ENCODE measurements around the gene DHPS. TPM values are rescaled to one million over a fixed set of nuclear protein-coding genes. Genes with fewer than 3 reads are reported as not detected.

DHPS gene
- total and polyA plus RNA-seq, 2 of the 13 experiments (the other 11 are each of a cell fraction or from before 2014, with no cell fraction given), result 43.3 to 84.3 TPM

DNA sequence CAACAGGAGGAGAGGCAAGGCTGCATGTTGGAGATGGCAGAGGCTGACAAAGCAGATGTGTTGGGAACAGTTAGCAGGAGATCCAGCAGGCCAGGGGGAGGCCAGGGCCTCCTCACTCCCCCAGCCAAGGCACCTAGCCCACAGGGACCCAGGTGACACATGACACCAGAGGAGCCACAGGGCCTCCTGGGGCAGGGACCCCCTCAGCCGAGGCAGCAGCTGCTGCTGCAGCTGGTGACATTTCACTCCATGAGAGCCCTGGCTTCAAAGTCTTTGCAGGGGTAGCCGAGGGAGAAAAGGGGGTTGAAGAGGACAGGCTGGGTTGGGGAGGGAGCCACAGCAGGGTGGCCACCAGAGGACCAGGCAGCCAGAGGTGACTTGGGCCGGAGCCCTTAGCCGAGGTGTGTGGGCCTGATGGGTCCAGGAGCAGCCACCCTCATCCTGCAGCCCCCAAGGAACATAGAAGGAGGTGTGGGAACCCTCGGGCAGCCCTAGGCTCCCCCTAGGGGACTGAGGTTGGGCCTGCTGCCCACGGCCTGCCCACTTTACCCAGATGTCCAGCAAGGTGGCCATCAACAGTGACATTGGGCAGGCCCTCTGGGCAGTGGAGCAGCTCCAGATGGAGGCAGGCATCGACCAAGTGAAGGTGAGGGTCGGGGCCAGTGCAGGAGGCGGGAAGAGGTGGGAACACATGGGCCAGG, 6.0 kb upstream of the DHPS start, which contains the start of gene GNG14:
TSS of gene GNG14 (plus strand) at position 503 of the 701 bp plus-strand sequence. CDS start at position 554, 51 bp downstream.
- no peaks in the 10 kb centered on the region; a peak in 1 of 5 replicates for H3K36me3 ChIP-seq (replicated peaks in 1 of 2; ENCODE audit: control insufficient read depth in 1 of 2, insufficient read depth in 2 of 2, low read length in 2 of 2)
- DNase-seq (ENCODE audit: low spot score) (no peak), FAIRE-seq (no peak), ATAC-seq (no peak; the same call in 1 of the 3 replicates)
- no peak within 1 kb of the TSS for H3K4me3 ChIP-seq (replicated peaks in 1 of 3; ENCODE audit: insufficient read depth in 1 of 3, low read depth in 2 of 3, low read length in 3 of 3)
- H3K27me3 ChIP-seq (ENCODE audit: control insufficient read depth in 1 of 2, insufficient read depth in 2 of 2, low read length in 2 of 2), result no peaks in the 10 kb centered on the region
- ChIA-PET CTCF (ENCODE audit: low intra/inter-chr PET ratio, low total read pairs) (no interaction called here), POLR2A (no interaction called here)
- H3K9ac ChIP-seq (ENCODE audit: insufficient read depth, low read depth, low read length), result no peak within 1 kb of the TSS
- no peaks in the 10 kb centered on the region for H3K4me1 ChIP-seq (ENCODE audit: insufficient read depth, low read length)
- H3K27ac ChIP-seq (ENCODE audit: extremely low read length, insufficient read depth, low read length), result no peak within 1 kb of the TSS
- H3K9me3 ChIP-seq (ENCODE audit: low read length), result no peaks in the 10 kb centered on the region
- no peak within 1 kb of the TSS for H2AFZ ChIP-seq (ENCODE audit: low read length)
- H3K79me2 ChIP-seq (ENCODE audit: insufficient read depth, low read length), result no peaks in the 10 kb centered on the region
- intact Hi-C loops (cut with micrococcal nuclease; ENCODE audit: unreplicated experiment), result no loop called here
- no peak within 1 kb of the TSS for H3K4me2 ChIP-seq (ENCODE audit: low read depth, low read length)
- in situ Hi-C loops (cut with HindIII; ENCODE audit: extremely low pct_ligation_motif_present, low pct_unique_long_range_greater_than_20kb), result no loop called here
- no TSS peak for BruUV-seq (replicated peaks)
- WGBS (ENCODE audit: low lambda C conversion rate), result 90% methylated on average over 4 of the region's 9 CpGs
- TF ChIP-seq AGO2 (optimal IDR thresholded peaks at IDR 0.05; ENCODE audit: low read depth, low read length) (peak; percentile 60), NFATC3 (CRISPR knock-in tag; IDR thresholded peaks at IDR 0.05) (no peak)
- TF ChIP-seq, protein P1, sequence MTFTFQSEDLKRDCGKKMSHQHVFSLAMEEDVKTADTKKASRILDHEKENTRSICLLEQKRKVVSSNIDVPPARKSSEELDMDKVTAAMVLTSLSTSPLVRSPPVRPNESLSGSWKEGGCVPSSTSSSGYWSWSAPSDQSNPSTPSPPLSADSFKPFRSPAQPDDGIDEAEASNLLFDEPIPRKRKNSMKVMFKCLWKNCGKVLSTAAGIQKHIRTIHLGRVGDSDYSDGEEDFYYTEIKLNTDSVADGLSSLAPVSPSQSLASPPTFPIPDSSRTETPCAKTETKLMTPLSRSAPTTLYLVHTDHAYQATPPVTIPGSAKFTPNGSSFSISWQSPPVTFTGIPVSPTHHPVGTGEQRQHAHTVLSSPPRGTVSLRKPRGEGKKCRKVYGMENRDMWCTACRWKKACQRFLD (CRISPR knock-in tag; IDR thresholded peaks at IDR 0.05; ENCODE audit: borderline replicate concordance), result no peak
- H4K20me1 ChIP-seq (ENCODE audit: insufficient read depth, low read length), result no peaks in the 10 kb centered on the region

DNA sequence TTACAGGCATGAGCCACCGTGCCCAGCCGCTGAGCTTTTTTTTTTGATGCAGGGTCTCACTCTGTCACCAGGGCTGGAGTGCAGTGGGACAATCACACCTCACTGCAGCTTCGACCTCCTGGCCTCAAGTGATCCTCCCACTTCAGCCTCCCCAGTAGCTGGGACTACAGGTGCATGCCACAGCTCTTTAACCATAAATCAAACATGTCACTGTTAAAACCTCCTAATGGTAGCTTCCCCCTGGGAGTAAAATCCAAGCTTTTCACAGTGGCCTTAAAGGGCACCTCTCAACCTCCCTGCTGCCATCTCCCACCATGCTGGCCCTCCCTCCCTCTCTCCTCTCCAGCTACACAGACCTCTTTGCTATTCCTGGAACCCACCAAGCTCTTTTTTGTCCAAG, 4.2 kb upstream of the DHPS start:
- no peaks in the 10 kb centered on the region for H4K20me1 ChIP-seq (ENCODE audit: insufficient read depth, low read length)
- no peak overlapping the region for H3K9ac ChIP-seq (ENCODE audit: insufficient read depth, low read depth, low read length)
- 87% methylated on average over 3 of the region's 3 CpGs for WGBS (ENCODE audit: low lambda C conversion rate)
- no peak overlapping the region for H3K27ac ChIP-seq (ENCODE audit: extremely low read length, insufficient read depth, low read length)
- DNase-seq (ENCODE audit: low spot score) (no peak), FAIRE-seq (no peak), ATAC-seq (no peak)
- H3K9me3 ChIP-seq (ENCODE audit: low read length), result no peaks in the 10 kb centered on the region
- H3K79me2 ChIP-seq (ENCODE audit: insufficient read depth, low read length), result no peaks in the 10 kb centered on the region
- H3K4me1 ChIP-seq (ENCODE audit: insufficient read depth, low read length), result no peaks in the 10 kb centered on the region; the same call in 1 of the 2 replicates
- H3K4me2 ChIP-seq (ENCODE audit: low read depth, low read length), result no peak overlapping the region
- no peak overlapping the region for H2AFZ ChIP-seq (ENCODE audit: low read length)
- CTCF ChIA-PET (ENCODE audit: low intra/inter-chr PET ratio, low total read pairs), result no interaction called here
- no TSS peak for BruUV-seq (replicated peaks)
- TF ChIP-seq ADNP (CRISPR knock-in tag; IDR thresholded peaks at IDR 0.05), result no peak
- no peaks in the 10 kb centered on the region; a peak in 1 of 5 replicates for H3K27me3 ChIP-seq (ENCODE audit: control insufficient read depth in 1 of 2, insufficient read depth in 2 of 2, low read length in 2 of 2)
- POLR2A ChIA-PET, result interaction anchor here (1.3 kb wide), 1 partner anchor 11 kb away, joined by 6 read pairs; the partner anchor contains the start of gene FBXW9
- no peak overlapping the region for H3K4me3 ChIP-seq (replicated peaks in 1 of 3; ENCODE audit: insufficient read depth in 1 of 3, low read depth in 2 of 3, low read length in 3 of 3)
- no peaks in the 10 kb centered on the region; a peak in 1 of 5 replicates for H3K36me3 ChIP-seq (replicated peaks in 1 of 2; ENCODE audit: control insufficient read depth in 1 of 2, insufficient read depth in 2 of 2, low read length in 2 of 2)
- intact Hi-C loops (cut with micrococcal nuclease; ENCODE audit: unreplicated experiment), result no loop called here
- in situ Hi-C loops (cut with HindIII; ENCODE audit: extremely low pct_ligation_motif_present, low pct_unique_long_range_greater_than_20kb), result no loop called here
